Measurements from ENCODE around the gene TOM1.

Gene TOM1

GRCh38 chr22:35307892-35308291, 8.2 kb downstream of the TOM1 start:
- no peak for DNase-seq

GRCh38 chr22:35308480-35309021, 8.9 kb downstream of the TOM1 start:
- no peak for DNase-seq

GRCh38 chr22:35310556-35311550, 11.2 kb downstream of the TOM1 start:
- no peak for DNase-seq

GRCh38 chr22:35311551-35311999, 11.9 kb downstream of the TOM1 start:
- no peak for DNase-seq

GRCh38 chr22:35312198-35313059, 12.7 kb downstream of the TOM1 start:
- DNase-seq = peak; percentile 23

GRCh38 chr22:35313311-35314121, 13.8 kb downstream of the TOM1 start:
- DNase-seq = peak; percentile 19

GRCh38 chr22:35314161-35314942, 14.7 kb downstream of the TOM1 start:
- DNase-seq = peak; percentile 43

GRCh38 chr22:35315141-35315854, 15.6 kb downstream of the TOM1 start:
- DNase-seq = no peak

GRCh38 chr22:35315855-35316745, 16.4 kb downstream of the TOM1 start:
- peak; percentile 45 for DNase-seq

- DNase-seq = no peak
These were observed 17.1 kb downstream of the TOM1 start for GRCh38 chr22:35316751-35317150.

GRCh38 chr22:35317680-35318290, 18.1 kb downstream of the TOM1 start:
- no peak for DNase-seq

- DNase-seq = no peak
These were observed 18.9 kb downstream of the TOM1 start for GRCh38 chr22:35318346-35319215.

GRCh38 chr22:35319244-35319985, 19.7 kb downstream of the TOM1 start:
- DNase-seq = no peak

- DNase-seq = no peak
These were observed 22.4 kb downstream of the TOM1 start for GRCh38 chr22:35322126-35322525.

- no peak for DNase-seq
These were observed 23.2 kb downstream of the TOM1 start for GRCh38 chr22:35322893-35323292.

GRCh38 chr22:35323305-35323704, 23.6 kb downstream of the TOM1 start:
- no peak for DNase-seq

GRCh38 chr22:35324067-35324466, 24.4 kb downstream of the TOM1 start:
- DNase-seq = no peak

Data from COR-L47 (cell line).